Mammary microvascular endothelial cell (primary cell): ENCODE measurements around the gene ZNF610. TPM values are rescaled to one million over a fixed set of nuclear protein-coding genes. Genes with fewer than 3 reads are reported as not detected.

Experiments used
- total RNA-seq: library from RNA; depleted of rRNA; stranded (reverse); fragments of >200 nt; gene quantifications from 2 replicates; pipeline ENCODE4 v1.2.3, GENCODE V29; 2015

ZNF610 gene
- 0.89 and 7.3 TPM in 2 replicates for total RNA-seq

GRCh38 chr19:52336117-52336790, at the start of gene ZNF610:
Gene ZNF610 (plus strand): TSS chr19:52336243. CDS start chr19:52349173, 12,930 bp downstream.

GRCh38 chr19:52296773-52297600, 39.1 kb upstream of the ZNF610 start, which contains the start of gene ZNF480:
Gene ZNF480 (plus strand): TSS chr19:52297169. CDS start chr19:52300413, 3,244 bp downstream.

GRCh38 chr19:52369559-52370340, 33.7 kb downstream of the ZNF610 start, which contains the start of gene ZNF880:
Gene ZNF880 (plus strand): TSS chr19:52369923. CDS start chr19:52369966, 43 bp downstream.

GRCh38 chr19:52397310-52398080, 61.5 kb downstream of the ZNF610 start, which contains the start of gene ZNF528:
Gene ZNF528 (plus strand): TSS chr19:52397849. CDS start chr19:52402014, 4,165 bp downstream.

Other genes with a start within 250 kb of the ZNF610 start
- gene ZNF841, start 240.5 kb upstream of the ZNF610 start, total RNA-seq = 5.7 and 6.7 TPM in 2 replicates
- gene ZNF616, start 196.3 kb upstream of the ZNF610 start, total RNA-seq = 4.4 and 4.7 TPM in 2 replicates
- 3.3 and 4.2 TPM in 2 replicates for gene ZNF836, start 164.6 kb upstream of the ZNF610 start, total RNA-seq
- 283 and 294 TPM in 2 replicates for gene PPP2R1A, start 146.2 kb upstream of the ZNF610 start, total RNA-seq
- 5.4 and 8.3 TPM in 2 replicates for gene ZNF766, start 66.7 kb upstream of the ZNF610 start, total RNA-seq
- gene ZNF480, start 39.1 kb upstream of the ZNF610 start, total RNA-seq = 5.1 and 6.2 TPM in 2 replicates
- gene ZNF880, start 33.7 kb downstream of the ZNF610 start, total RNA-seq = 12.6 and 12.8 TPM in 2 replicates
- gene ZNF528, start 61.6 kb downstream of the ZNF610 start, total RNA-seq = 6.2 and 11.3 TPM in 2 replicates
- gene ZNF534, start 92.9 kb downstream of the ZNF610 start, total RNA-seq = not detected in 2 replicates
- 0.49 and 2.0 TPM in 2 replicates for gene ZNF578, start 117.3 kb downstream of the ZNF610 start, total RNA-seq
- 7.9 and 10.3 TPM in 2 replicates for gene ZNF808, start 191.4 kb downstream of the ZNF610 start, total RNA-seq
- 8.9 and 9.7 TPM in 2 replicates for gene ZNF701, start 234.0 kb downstream of the ZNF610 start, total RNA-seq